VCaP (cell line): ENCODE data around the gene EPS8L1.

ENCODE experiments used
- H3K27ac ChIP-seq: fragments of 450-650 bp; 2 replicates; pipeline ENCODE4 v1.5.1; 2017
- TF ChIP-seq, protein P1 (sequence below): fragments of 450-650 bp; conservative IDR thresholded peaks from 2 replicates; pipeline ENCODE4 v1.5.1; 2017; ENCODE audit warnings: mild to moderate bottlenecking, moderate library complexity

EPS8L1 gene

DNA sequence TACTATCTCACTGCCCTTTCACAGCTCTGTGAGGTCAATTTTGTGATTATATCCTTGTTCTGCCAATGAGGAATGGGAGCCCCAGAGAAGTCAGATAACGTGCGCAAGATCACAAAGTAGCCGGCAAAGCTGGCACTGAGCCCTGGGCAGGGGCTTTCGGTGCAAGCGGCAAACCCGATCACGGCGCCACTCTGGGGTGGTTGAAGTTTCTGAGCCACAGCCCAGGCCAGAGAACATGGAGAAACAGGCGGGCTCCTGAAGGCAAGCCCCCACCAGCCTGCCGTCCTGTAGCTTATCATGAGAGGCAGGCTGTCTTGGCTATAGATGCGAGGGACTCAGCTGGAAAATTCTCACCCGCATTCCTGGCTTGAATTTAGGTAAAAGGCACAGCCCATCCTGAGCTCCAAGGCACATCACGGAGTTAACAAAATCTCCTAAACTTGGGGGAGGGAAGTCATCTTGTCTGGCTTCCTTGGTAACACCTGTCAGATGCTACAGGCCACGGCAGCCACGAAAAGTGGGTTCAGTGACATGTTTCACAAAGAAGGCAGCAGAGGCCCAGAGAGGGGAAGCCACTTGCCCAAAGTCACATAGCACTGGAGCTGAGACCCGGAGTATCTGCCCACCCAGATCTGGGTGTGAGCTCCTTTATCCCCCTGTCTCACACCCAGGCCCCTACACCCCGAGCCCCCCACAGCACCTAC is 60.9 kb downstream of the EPS8L1 start:
- TF ChIP-seq, protein P1, sequence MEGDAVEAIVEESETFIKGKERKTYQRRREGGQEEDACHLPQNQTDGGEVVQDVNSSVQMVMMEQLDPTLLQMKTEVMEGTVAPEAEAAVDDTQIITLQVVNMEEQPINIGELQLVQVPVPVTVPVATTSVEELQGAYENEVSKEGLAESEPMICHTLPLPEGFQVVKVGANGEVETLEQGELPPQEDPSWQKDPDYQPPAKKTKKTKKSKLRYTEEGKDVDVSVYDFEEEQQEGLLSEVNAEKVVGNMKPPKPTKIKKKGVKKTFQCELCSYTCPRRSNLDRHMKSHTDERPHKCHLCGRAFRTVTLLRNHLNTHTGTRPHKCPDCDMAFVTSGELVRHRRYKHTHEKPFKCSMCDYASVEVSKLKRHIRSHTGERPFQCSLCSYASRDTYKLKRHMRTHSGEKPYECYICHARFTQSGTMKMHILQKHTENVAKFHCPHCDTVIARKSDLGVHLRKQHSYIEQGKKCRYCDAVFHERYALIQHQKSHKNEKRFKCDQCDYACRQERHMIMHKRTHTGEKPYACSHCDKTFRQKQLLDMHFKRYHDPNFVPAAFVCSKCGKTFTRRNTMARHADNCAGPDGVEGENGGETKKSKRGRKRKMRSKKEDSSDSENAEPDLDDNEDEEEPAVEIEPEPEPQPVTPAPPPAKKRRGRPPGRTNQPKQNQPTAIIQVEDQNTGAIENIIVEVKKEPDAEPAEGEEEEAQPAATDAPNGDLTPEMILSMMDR: no peak
- H3K27ac ChIP-seq: no peak overlapping the region
